ENCODE data around the gene PLPP2. TPM values are rescaled to one million over a fixed set of nuclear protein-coding genes. Genes with fewer than 3 reads are reported as not detected.
A peak's percentile ranks its signal among the peaks of the same experiment; 100 is the strongest.

Gene PLPP2
- total RNA-seq = 0.76 TPM
- long read RNA-seq = 0 reads

DNA sequence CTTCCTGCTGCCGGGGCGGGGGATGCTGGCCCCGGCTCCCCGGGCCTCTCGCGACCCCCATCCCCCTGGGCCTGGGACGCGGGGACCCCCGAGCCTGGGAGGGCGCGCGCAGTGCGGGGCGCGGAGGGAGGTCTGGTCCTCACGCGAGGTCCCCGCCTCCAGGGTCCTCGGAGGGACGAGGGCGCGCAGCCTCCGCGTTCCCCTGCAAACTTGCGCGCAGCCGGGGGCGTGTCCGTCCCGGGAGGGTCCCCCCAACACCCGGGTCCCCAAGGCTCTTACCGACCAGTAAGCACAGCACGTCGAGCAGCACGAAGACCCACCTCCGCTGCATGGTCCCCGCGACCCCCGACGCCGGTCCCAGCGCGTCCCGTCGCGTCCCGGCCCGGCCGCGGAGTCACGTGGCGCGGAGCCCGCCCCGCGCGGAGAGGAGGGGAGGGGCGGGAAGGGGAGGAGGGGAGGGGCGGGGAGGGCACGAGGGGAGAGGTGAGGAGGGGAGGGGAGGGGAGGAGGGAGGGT lies at the start of gene PLPP2:
Gene PLPP2 (minus strand): TSS at position 398 of the 516 bp plus-strand sequence. CDS start 67 bp downstream, at position 331.
- DNase-seq (ENCODE audit: missing footprints) (no peak), ATAC-seq (no peak)
- intact Hi-C loops (cut with DNase I) = no loop called here

- no peak for DNase-seq (ENCODE audit: missing footprints)
- no peak for ATAC-seq
- intact Hi-C loops (cut with DNase I) = no loop called here
Measured at GRCh38 chr19:340620-341385, 49.6 kb upstream of the PLPP2 start.

DNA sequence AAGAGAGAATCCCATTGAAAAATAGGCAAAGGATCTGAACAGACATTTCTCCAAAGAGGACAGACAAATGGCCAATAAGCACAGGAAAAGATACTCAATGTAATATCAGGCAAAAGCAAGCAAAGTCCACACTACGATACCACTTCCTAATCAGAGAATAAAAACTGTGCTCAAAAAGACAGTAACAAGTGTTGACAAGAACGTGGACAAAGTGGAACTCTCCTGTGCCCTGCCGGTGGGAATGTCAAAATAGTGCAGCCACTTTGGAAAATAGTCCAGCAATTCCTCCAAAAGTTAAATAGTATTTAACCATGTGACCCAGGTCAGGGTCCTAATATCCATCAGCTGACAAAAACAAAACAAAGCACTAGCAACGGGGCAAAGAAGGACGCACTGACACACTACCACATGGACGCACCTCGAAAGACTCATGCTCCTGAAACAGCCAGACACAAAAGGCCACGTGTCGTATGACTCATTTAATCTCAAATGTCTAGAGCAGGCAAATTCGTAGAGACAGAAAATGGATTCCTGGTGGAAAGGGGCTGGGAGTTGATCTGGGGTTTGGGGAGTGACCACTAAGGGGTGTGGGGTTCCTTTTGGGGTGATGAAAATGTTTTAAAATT lies 48.2 kb upstream of the PLPP2 start:
- no peak for DNase-seq (ENCODE audit: missing footprints)
- intact Hi-C loops (cut with DNase I) = no loop called here
- ATAC-seq = no peak

- ATAC-seq (no peak), DNase-seq (ENCODE audit: missing footprints) (no peak)
- intact Hi-C loops (cut with DNase I) = no loop called here
Measured at GRCh38 chr19:338421-338820, 47.2 kb upstream of the PLPP2 start.

- intact Hi-C loops (cut with DNase I) = no loop called here
- DNase-seq (ENCODE audit: missing footprints) (no peak), ATAC-seq (peak; percentile 33)
Measured at GRCh38 chr19:336067-336614, 44.9 kb upstream of the PLPP2 start.

DNA sequence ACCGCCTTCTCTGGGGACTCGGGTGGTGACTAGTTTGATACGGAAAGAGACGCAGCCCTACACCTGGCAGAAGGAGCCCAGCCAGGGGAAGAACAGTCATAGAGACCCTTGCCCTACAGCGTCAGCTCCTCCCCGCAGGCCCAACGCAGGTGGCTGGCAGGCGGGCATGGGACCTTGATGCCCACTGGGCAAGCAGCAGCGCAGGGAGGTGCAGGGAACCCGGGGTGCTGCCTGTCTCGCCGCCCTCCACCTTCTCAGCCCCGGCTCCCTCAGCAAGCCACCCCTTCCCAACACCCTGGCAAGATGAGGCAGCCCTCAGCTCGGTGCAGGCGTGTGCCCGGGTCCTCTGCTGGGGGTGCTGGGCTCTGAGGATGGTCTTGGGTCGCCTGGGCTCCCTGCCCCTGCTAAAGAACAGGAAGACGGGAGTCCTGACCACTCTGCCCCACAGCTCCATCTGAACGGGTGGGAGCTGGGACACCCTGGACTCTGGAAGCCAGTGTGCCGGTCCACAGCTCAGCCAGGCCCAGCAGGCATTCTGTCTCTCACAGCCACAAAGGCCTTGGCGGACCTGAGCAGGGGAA lies 44.4 kb upstream of the PLPP2 start:
- intact Hi-C loops (cut with DNase I) = no loop called here
- DNase-seq (ENCODE audit: missing footprints) (no peak), ATAC-seq (no peak)

DNA sequence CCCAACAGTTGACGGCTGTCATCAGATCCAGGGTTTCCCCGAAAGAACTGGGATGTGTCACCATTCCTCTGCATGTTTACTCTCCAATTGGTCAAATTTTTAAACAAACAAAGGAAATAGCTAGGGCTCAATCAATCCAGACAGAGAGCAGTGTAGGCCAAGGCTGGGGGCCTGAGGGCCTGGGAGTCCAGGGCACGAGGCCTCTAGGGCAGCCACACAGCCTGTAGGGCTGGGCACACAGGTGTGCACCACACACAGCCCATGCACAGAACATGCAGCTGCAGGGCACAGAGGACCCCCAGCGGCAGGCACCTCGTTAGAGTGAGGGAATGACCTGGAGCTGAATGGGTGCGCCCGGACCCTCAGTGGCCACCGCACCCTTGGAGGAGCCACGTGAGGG lies 43.9 kb upstream of the PLPP2 start:
- no peak for DNase-seq (ENCODE audit: missing footprints)
- ATAC-seq = no peak

DNA sequence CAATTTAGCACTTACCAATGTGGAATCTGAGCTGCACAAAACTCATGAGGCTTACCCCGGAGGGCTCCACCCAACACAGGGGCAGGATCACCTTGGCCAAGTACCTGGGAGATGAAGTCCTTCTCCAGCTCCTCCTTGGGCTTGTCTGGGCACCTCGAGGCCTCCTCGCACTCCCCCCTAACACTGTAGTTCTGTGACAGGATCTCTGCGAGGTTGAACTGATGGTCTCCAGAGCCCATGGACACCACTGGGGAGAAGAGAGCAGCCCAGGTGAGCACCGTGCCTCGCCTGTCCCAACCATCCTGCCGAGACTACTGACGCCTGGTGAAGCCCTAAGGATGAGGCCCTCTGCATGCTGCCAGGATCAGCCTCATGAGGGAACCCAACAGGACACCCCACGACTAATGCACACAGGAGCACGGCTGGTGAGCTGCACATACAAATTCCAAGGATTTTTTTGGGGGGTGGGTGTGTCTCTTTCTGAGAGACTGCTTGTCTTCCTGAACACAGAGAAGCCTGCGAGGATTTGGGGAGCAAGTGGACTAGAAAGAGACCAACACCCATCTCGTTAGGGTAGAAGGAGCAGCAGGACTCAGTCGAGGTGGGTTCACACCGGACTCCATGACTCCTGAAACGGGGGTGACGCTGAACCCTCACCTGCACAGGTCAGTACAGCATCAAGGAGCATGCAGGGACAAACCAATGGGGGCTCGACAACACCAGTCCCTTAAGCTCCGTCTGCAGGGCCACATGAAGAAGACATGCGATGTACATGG lies 43.3 kb upstream of the PLPP2 start:
- intact Hi-C loops (cut with DNase I) = no loop called here
- DNase-seq (ENCODE audit: missing footprints) (no peak), ATAC-seq (no peak)

More for the DNA sequence above, 43.9 kb upstream of the PLPP2 start:
- intact Hi-C loops (cut with DNase I) = no loop called here

GRCh38 chr19:330503-330902 lies 39.3 kb upstream of the PLPP2 start:
- DNase-seq (ENCODE audit: missing footprints) (no peak), ATAC-seq (no peak)
- intact Hi-C loops (cut with DNase I) = no loop called here

- ATAC-seq = no peak
- DNase-seq (ENCODE audit: missing footprints) = no peak
- intact Hi-C loops (cut with DNase I) = no loop called here
Measured at GRCh38 chr19:329876-330275, 38.7 kb upstream of the PLPP2 start.

DNA sequence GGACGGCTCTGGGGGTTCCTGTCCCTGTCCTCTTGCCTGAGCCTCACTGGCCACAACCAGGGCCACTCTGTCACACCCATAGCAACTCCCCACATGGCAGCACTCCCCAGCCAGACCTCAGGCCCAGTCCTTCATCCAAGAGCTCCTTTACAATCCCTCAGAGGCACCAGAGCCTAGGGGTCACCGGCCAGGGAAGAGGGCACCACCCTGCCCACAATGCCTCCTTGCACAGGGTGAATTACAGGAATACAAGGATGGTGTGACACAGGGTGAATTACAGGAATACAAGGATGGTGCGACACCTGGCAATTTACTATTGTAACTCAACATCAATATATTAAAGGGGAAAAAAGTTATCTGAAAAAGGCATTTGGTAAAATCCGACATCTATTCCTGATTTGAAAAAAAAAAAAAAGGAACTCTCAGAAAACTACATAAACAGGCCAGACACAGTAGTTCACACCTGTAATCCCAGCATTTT lies 36.9 kb upstream of the PLPP2 start:
- intact Hi-C loops (cut with DNase I) = no loop called here

DNA sequence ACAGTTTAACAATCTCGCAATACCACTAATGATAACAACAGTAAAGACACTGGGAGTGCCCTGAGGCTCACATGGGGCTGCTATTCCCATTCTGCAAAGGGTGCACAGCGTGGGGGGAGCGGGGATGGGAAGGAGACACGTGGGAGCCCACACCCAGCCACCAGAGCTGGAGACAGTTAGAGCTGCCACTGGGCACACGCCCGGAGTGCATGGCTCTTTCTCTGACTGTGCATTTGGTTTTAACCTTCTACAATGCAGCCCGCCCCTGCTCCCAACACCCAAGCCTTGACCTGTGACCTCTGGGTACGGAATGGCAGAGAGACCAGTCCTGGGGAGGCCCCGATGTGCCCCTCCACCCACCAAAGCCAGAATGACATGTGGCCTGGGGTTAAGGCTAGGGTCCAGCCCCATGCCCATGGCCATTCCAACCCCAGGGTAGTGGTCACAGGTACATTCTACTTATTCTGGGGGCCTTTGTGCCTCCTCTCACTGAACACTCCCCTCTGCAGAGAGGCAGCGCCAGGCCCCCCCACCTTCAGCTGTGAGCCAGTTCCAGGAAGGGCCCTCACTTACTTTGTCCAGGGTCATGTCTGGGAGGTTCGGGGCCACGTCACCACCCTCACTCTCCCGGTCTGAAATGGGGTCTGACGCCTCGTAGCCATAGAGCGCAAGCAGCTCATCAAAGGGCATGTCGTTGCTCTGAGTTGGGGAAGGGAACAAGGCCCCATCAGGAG lies 36.3 kb upstream of the PLPP2 start:
- no peak for ATAC-seq
- intact Hi-C loops (cut with DNase I) = no loop called here
- no peak for DNase-seq (ENCODE audit: missing footprints)

More for the DNA sequence above, 36.9 kb upstream of the PLPP2 start:
- ATAC-seq = no peak
- DNase-seq (ENCODE audit: missing footprints) = no peak

DNA sequence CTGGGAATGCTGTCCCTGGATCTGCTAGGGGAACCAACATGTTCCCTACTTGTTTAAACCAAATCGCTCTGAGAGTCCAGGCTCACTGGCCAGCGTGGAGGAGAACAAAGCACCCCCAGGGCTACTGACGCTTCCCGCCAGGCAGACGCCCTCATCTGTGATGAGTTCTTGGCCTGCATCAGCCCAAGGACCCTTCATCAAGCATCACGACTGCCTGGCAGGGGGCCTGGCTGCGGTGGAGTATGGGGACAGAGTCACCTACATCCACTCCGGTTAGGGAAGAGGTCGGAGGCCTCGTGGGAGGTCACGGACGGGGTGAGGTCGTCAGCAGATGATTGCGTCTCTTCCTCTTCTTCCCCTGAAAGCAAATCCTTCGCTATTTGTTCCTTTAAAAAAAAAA lies 35.7 kb upstream of the PLPP2 start:
- no peak for DNase-seq (ENCODE audit: missing footprints)
- no peak for ATAC-seq
- intact Hi-C loops (cut with DNase I) = no loop called here

DNA sequence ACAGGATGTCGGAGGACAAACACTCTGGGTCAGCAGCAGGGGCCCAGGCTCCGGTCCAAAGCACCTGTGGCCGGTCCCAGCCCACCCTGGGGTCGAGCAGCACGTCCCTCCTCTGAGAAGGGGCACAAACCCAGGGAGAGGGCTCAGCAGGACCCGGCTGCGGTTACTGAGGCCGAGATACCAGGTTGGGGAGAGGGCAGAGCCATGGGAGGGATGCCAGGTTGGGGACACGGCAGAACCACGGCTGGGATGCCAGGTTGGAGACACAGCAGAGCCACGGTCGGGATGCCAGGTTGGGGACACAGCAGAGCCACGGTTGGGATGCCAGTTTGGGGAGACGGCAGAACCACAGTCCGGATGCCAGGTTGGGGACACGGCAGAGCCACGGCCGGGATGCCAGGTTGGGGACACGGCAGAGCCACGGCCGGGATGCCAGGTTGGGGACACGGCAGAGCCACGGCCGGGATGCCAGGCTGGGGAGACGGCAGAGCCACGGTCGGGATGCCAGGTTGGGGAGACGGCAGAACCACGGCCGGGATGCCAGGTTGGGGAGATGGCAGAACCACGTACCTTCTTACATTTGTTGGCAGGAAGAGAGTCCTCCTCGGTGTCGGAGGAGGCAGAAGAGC lies 34.8 kb upstream of the PLPP2 start:
- intact Hi-C loops (cut with DNase I) = no loop called here
- ATAC-seq = no peak
- DNase-seq (ENCODE audit: missing footprints) = no peak

DNA sequence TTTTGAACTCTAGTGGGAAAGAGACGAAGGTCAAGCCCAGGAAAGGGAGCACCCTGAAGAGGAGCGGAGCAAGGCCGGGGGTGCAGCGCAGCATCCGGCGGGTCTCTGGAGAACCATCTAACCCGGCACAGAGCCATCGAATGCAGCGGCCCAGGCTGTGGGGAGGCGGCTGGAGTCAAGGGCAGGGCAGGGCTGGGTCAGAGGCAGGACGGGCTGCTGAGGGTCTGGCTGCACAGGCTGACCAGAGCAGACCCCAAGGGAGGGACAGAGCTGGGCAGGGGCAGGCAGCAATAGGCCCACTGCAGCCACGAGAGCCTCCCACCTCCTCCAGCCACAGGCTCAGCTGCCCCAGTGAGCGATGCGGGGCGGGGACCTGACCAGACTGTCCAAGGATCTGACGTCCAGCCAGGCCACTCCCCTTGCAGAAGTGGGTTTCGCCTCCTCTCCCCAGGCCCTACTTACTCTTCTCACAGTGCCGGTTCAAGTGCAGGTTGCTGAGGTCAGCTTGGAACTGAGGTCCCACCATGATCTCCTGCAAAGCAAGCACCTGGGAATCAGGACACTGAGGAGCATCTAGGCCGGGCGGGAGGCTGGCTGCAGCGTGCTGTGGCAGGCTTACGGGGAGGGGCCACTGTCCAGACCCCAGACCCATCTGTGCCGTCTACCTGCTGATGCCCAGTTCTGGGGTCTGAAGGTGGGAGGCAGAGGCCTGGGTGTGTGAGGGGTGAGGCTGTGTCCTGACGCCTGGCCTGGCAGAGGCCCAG lies 34.2 kb upstream of the PLPP2 start:
- intact Hi-C loops (cut with DNase I) = no loop called here
- DNase-seq (ENCODE audit: missing footprints) (no peak), ATAC-seq (no peak)

DNA sequence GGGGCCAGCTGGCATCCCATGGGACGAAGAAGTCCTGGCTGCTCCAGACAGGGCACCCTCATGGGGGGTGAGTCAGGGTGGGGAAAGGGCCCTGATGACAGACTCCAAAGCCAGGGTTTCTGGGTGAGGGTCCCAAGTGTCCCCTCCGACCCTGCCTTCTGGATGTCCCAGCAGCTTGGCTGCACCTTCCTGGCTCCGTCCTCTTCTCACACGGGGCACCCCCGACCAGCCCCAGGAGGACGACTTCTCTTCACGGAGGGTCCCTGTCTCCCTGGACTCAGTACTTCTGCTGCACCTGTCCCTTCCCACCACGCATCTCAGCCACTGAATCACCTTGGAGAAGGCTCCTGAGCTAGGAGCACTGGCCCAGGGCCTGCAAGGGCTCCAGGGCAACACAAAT lies 33.5 kb upstream of the PLPP2 start:
- no peak for ATAC-seq
- no peak for DNase-seq (ENCODE audit: missing footprints)
- intact Hi-C loops (cut with DNase I) = no loop called here

GRCh38 chr19:322616-323015 lies 31.4 kb upstream of the PLPP2 start:
- intact Hi-C loops (cut with DNase I) = no loop called here
- DNase-seq (ENCODE audit: missing footprints) (no peak), ATAC-seq (no peak)

All from Right ventricle myocardium inferior (tissue), 1 donor.